ENCODE results near the gene PPM1E.

DNA sequence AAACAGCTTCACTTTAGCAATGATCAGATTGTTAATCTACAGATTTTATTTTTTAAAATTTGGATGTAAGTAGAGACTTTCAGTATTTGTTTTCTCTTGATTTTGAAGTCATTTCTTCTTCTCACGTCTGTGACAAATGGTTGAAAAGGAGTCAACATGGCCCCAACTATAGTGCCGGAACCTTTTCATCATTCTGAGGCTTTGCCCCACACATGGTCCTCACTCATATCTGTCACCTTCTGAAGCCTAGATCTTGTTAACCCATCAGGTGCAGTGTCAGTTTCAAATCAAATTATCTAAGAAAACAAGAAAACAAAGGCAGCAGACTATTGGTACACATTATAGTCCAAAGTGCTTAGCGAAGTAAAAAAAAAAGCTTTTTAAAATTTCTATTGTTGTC, 227.0 kb downstream of the PPM1E start:
- no peak for TF ChIP-seq YY1 (IDR thresholded peaks at IDR 0.05; ENCODE audit: insufficient read depth, insufficient read length)
- no peak for TF ChIP-seq ZNF274 (IDR thresholded peaks at IDR 0.05; ENCODE audit: low read depth, low read length)
- TF ChIP-seq SUZ12 (IDR thresholded peaks at IDR 0.05; ENCODE audit: extremely low read depth, insufficient read depth, insufficient read length) = no peak

All from NT2/D1 (cell line).